ENCODE data around the gene PRKD2.

GRCh38 chr19:46748325-46749109 is 31.6 kb upstream of the PRKD2 start:
- no peak for TF ChIP-seq POLR2A (IDR thresholded peaks at IDR 0.05; ENCODE audit: low read length)
- TF ChIP-seq GATA1 (IDR thresholded peaks at IDR 0.05; ENCODE audit: low read depth, low read length): no peak
